Stimulated activated CD8-positive, alpha-beta memory T cell treated with anti-CD3 and anti-CD28 coated beads, Interleukin-7, amount 100 ng/mL, for 4 hours (primary cell): ENCODE results near the gene IL15RA.
"Not testable (repeated sequence)": the region's sequence is repeated elsewhere in the genome, so short reads cannot be mapped to it uniquely, and the experiment has no call there.

Experiments used
- DNase-seq, 2 donors: peaks; one replicate each; pipeline ENCODE4 v3.0.0-alpha.2; 2020; ENCODE audit warnings: low read depth in 2 of 2

IL15RA gene

DNA sequence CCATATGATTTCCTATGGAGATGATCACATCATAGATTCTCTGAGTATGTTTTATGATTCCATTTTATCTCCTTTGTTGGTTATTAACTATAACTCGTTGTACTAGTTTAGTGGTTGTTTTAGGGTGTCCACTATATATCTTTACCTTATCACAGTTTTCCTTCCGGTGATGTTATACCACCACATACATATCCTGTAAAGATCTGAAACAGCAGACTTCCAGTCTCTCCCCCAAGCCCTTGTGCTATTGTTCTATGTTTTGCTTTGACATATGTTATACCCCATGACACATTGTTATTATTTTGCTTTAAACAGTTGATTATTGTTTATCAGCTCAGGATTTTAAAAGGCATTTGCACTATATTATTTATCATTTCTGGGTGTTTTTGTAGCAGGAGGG, 7.3 kb downstream of the IL15RA start:
- no peak for DNase-seq

DNA sequence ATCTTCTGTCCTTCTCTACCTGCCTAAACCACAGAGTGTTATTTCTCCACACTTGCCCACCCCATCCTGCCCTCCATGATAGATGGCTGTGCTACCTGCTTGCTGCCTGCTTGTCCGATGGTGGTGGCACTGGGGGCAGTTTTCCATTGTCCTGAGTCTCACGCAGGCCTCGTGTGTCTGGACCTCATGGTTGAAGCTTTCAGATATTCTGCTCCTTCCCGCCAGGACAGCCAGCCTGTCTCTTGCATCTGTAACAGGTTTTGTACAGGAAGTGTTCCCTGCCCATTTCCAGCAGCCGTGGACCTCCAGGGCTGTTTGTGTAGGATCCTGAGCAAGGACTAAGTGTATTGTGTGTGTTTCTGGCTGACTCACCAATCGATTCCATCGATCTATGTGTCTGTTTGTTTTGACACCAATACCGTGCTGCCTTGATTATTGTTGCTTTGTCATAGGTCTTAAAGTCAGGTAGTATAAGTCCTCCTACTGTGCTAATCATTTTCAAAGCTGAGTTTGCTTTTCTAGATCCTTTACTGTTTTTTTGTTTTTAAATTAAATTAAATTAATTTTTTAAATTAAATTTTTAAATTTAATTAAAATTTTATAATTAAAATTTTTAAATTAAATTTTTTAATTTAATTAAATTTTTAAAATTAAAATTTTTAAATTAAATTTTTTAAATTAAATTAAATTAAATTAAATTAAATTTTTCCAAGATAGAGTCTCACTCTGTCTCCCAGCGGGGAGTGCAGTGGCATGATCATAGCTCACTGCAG, 8.5 kb downstream of the IL15RA start:
- DNase-seq = no peak

DNA sequence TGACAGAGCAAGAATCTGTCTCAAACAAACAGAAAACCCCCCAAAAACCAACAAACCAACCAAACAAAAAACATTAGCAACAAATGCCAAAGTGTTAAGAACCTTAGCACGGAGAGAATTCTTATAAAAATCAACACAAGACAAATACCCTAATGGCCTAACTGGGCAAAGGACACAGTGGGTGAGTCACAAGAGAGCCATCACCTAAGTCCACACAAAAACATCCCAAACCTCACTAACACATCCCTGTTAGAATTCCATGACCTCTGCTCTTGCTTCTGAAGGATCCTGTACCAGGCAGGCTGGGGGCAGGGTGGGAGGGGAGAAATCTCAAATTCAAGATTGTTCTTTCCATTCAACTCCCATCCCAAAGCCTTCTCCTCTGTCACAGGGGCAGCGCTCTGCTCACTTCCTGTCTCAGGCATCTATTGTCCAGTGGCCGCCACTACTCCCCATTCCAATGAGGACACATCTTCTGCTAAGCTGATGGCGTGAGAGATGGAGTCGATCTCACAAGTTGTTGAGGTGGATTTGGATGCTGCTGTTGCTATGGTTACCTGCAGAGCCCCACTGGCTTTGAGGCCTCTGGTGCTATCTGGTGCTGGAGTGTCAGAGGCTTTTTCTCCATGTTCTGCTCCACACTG, 9.2 kb downstream of the IL15RA start:
- DNase-seq = no peak

DNA sequence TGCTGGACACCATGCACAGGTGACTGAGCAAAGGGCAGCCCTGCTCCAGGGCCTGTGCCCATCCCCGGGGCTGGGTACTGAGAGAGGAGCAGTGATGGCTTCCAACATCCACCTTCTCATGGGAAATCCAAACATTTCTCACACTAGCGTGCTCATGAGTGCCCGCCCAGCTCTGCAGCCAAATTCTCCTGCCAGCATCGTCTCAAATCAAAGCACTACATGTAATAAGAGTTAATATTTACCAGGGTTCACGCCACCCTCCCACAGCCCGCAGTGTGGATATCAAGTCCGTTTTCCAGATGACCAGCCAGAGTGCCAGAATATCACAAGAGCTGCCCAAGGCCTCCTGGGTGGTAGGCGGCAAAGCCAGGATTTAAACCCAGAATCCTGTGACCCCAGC, 12.1 kb downstream of the IL15RA start:
- no peak for DNase-seq

DNA sequence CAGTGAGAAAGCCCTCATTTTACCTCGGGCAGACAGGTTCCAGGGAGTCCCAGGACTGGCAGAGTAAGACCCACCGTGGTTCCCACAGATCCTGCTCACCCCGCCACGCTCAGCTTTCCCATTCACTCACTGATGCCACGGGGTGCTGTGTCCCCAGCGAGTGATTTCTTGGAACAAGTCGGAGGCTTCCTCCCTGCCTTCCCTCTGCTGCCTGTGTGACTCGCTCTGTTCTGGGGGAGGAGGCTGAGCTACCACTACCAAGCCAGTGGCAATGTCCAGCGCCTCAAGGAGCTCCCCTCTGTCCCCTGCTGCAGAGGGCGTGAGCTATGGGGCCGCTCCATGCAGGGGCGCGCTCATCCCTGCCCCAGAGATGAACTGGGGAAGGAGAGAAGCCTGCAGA, 12.6 kb downstream of the IL15RA start:
- DNase-seq = no peak

DNA sequence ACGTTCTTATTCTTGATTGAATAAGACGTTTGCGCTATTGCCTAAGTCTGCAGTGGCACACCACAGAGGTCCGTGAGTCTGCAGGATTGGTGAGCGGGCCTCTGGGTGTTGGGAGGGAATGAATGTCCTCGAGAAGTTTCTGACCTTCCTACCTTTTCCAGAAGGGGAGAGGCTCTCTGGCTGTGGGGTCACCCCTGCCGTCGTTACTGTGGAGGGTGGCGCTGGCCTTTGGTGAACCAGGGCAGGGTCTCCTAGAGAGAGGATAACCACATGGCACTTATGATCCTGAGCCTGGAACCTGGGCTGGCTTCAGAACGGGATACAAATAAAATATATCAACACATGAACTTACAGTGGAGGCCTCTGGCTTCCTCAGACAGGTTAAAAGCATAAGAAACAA, 13.8 kb downstream of the IL15RA start:
- no peak for DNase-seq

DNA sequence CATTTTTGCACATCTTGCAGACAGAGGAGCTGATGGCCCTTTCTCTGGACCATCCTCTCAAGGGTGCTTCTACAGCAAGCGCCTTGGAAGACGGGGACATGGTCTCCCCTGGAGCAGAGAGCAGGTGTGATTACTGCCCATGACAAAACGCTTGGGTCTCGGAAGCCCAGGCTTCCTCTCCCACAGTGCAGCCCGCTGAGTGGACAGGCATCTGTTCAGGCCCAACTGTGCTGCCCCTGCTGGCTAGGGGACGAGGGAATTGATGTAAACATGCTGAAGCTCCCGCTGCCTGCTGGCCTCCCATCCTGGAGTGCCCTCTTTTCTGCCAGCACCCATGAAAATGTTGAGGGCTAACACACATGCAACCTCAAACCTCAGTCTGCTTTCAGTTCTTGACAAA, 14.3 kb downstream of the IL15RA start:
- no peak for DNase-seq

DNA sequence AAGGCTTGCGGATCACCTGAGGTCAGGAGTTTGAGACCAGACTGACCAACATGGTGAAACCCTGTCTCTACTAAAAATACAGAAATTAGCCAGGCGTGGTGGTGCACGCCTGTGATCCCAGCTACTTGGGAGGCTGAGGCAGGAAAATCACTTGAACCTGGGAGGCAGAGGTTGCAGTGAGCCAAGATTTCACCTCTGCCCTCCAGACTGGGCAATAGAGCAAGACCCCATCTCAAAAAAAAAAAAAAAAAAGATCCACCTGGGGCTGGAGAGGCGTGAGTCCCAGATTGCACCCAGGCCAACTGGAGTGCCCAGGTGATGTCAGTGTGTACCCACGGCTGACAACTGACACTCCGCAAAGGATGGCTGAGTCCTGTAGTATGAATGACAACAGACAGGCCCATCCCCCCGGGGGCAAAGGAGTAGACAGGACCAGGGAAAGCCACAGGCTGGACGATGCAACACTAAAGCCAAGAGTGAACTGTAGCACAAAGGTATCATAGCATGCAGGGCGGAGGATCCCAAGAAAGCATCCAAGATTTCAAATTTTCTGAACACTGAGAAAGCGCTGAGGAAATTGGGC, 14.9 kb downstream of the IL15RA start:
- DNase-seq = not testable (repeated sequence)

DNA sequence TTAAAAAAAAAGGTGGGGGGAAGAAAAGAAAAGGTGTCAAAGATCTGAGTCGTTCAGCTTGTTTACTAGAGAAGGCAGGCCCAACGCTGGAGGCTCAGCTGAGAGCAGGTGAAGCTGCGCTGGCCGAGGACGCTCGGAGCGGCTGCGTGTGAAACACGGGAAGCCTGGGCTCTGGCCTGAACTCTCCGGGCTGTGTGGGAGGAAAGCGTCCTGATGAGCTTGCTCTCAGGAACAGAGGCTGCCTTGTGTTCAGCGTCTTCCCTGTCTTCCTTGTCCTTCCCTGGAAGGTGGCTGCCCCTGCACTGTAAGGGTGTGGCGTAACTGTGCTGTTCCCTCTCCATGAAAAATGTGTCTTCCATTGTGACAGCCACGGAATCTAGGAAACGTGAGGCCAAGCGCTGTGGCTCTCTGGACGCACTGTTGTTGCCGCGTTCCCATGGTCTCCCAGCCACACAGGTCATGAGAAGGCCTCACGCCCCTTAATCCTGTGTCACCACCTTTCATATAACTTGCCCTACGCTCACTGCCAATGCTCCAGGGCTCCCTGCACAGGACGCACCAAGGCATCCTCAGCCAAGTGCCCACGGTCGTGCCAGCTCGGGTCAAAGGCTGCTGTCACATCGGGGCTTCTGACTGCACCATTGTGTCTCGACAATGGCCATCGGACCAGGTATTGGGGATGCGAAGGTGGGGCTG, 15.8 kb downstream of the IL15RA start:
- DNase-seq = no peak

DNA sequence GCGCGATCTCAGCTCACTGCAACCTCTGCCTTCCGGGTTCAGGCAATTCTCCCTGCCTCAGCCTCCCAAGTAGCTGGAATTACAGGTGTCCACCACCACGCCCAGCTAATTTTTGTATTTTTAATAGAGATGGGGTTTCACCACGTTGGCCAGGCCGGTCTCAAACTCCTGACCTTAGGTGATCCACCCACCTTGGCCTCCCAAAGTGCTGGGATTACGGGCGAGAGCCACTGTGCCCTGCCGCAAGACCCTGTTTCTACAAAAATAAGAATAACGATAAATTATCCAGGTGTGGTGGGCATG, 16.4 kb downstream of the IL15RA start:
- not testable (repeated sequence) for DNase-seq

DNA sequence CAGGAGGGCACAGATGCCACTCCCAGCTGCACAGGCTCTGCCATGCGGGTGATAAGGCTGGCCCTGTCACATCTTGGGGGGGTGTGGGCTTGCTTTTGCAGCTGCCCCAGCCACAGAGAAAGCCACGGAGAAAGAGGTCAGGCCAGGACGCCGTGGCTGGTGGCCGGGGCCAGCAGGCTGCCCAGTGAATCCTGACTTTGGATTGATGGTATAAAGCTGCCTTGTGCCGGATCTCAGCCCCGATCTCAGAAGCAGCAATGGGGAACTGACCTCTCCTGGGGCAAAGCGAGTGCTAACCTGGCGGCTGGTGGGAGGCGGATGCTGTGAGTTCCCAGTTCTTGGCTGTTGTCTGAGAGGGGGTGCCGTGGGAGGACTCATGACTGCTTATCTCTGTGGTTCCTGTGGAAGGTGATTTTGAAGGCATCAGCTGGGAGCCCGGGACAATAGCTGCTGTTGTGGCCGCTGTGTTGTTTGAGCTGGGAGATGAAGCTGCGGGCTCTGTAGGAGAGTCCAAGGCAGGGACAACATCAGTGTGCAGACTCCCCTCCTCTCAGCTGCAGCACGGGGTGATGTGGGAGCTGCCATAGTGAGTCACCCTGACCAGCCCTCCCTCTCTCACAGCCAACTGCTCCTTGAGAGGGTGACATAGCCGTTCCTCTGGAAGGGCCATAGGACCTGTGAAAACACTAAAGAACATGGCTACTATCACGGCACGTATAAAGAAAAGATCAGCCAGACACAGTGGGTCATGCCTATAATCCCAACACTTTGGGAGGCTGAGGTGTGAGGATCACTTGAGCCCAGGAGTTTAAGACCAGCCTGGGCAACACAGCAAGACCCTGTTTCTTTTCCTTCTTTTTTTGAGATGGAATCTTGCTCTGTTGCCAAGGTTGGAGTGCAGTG, 17.0 kb downstream of the IL15RA start:
- DNase-seq = no peak

DNA sequence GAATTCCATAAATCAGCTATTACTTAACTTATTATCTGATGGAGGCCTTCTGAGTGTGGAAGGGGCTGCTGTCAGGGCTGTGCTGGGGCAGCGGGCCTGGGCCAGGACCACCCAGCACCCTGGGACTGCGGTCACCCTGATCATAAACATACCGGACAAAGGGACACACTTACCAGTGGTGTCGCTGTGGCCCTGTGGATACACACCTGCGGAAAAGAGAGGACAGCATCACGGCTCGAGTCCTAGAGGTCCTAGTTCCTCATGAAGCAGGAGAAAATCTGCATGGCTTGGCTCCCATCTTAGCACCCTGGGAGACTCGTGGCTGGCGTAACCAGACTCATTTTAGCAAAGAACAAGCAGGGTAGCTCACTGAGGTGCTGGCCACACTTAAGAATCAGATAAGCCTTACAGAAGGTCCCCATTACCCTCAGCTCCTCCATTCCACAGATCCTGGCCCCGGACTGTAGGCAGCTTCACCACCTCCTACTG, 17.7 kb downstream of the IL15RA start:
- DNase-seq = no peak

DNA sequence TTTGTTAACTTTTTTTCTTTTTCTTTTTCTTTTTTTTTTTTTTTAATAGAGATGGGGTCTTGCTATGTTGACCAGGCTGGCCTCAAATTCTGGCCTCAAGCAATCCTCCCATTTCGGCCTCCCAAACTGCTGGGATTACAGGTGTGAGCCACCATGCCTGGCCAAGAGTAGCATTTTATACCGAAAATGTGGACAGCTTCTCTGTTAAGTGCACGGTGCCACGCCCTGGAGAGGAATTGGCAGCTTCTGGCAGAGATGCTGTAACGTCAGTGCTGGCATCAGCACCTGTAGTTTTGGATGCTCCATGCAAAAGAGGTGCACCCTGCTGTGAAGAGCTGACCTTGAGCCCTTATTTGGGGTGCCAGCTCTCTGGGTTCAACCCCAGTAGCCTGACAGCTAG, 18.2 kb downstream of the IL15RA start:
- DNase-seq = no peak

DNA sequence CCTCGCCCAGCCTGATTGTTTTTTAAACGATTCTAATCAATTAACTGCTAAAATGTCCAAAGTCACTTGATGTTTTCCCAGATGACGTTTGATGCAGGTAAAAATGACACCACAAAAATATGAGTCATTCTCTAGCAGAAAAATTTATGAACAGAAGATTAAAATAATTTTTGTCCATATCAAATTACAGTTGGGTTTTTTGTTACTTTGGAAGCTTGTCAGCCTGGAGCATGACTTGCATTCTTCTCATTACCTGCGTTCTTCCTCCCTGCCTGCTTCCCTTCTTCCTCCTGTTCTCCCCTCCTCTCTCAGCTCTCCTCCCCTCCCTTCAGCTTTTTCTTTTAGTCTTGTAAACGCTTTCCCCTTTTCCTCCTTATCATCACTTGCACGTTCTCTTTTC, 18.7 kb downstream of the IL15RA start:
- no peak for DNase-seq

DNA sequence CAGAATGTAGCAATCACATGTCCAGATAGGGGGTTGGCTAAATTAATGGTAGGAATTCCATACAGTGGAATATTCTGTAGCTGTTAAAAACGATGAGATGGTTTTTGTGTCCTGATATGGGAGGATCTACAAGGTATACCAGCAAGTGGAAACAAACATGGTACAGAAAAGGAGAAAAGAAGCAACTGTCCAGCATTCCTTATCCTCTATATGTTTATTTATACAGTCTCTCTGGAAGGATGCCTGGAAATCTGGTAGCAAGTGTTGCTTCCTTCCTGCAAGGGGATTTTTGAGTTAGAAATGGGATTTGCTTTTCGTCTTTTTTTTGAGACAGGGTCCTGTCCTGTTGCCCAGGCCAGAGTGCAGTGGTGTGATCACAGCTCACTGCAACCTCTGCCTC, 19.3 kb downstream of the IL15RA start:
- no peak for DNase-seq

DNA sequence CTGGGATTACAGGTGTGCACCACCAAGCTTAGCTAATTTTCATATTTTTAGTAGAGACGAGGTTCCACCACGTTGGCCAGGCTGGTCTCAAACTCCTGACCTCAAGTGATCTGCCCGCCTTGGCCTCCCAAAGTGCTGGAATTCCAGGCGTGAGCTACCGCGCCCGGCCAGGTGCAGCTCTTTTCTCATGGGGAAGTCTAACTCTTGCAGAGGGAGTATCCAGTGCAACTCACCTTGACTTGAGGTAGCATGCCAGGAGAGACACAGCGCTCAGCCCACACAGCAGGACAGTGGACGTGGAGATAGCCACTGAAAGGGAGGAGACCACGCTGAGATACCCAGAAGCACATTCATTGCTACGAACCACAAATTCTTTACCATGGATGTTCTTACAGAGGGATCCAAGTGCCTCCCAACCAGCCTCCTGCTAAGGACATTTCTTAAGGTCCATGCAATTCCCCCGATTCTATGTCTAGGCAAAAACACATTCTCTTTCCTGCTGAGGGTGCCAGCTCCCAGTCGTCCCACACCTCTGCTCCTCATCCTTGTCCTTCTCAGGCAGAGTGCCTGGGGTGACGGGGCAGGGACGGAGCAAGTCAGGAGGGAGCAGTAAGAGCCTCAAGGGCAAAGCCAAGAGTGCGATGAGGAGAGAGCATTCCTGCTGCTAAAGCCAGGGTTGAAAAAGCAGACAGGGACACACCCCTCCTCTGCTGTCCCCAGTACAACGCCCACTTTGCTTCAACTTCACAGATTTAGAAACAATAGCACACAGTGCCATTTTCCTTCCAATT, 21.0 kb downstream of the IL15RA start:
- no peak for DNase-seq

DNA sequence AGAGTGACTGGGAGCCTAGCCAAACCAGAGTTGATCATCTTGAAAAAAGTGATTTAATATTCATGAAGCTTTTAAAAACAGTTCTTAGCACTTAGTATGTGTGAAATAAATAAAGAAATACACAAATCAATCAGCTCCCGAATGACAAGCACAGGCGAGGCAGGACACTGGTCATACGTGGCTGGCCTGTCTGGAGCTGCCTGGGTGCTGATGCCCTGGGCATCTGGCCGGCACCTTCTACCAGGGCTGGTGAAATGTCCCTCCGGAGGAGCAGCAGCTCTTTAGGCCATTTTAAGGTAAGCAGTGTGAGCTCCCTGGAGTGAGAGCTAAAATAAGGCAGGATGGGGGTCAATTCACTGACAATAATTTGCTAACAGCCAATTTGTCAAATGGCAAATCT, 23.7 kb downstream of the IL15RA start:
- no peak for DNase-seq

DNA sequence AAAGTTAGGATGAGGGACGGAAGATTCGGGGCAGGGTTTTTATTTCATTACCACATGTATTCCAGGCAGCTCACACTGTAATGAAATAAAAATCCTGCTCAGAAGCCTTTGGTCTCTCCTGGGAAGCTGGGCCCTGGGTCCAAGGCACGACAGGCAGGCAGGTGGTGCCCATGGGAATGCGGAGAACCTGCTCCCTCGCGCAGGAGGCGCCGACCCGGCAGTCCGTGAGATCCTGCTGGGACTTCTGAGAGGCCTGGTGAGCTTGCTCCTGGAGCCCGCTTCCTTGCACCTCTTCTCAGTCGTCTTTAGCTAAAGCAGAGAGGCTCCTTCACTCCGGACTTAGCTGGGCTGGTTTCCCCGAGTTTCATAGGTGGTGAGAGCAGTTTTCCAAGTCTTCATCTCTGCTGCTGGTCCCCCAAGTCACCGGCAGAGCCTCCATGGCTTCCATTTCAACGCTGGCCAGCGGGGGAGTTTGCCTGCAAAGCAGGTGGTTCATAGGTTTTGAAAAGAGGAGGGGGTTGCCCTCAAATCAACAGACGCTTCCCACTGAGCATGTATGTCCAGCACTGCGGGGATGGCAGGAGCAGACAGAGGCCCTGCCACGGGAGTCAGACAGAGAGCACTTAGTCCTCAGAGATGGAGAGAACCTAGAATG, 24.5 kb downstream of the IL15RA start:
- no peak for DNase-seq

DNA sequence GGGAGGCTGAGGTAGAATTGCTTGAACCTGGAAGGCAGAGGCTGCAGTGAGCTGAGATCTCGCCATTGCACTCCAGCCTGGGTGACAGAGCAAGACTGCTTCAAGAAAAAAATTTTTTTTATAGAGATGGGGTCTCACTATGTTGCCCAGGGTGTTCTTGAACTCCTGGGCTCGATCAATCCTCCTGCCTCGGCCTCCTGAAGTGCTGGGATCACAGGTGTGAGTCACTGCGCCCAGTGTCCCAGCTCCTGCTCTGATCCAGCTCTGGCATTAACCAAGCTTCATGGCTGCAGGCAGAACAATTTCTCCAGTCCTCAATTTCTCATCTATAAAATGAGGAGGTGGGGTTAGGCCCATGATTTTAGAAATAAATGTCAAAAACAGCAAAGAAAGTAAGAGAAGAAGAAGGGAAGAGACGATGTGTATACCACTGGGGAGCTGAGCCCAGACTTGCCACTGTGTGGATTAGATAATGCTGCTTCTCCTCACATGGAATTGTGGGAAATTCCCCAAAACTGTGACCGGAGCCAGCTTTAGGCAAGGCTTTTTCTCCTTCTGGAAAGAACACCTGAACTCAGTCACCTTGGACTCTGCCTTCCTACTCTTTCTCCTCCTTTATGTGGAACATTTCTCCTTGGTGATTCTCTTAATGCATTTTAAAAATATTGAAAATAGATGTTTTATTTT, 25.5 kb downstream of the IL15RA start:
- DNase-seq = no peak
